HG02759 (cell line): ENCODE data around the gene PXDN.

Source experiments
- ATAC-seq: cut with Tn5 transposase; IDR thresholded peaks from one replicate; pipeline ENCODE4 v1.9.1; 2021; ENCODE audit warnings: mild to moderate bottlenecking, moderate library complexity; ENCODE audit not compliant: unreplicated experiment

The PXDN gene

GRCh38 chr2:1674276-1674675 lies 70.0 kb downstream of the PXDN start:
- ATAC-seq, result no peak

DNA sequence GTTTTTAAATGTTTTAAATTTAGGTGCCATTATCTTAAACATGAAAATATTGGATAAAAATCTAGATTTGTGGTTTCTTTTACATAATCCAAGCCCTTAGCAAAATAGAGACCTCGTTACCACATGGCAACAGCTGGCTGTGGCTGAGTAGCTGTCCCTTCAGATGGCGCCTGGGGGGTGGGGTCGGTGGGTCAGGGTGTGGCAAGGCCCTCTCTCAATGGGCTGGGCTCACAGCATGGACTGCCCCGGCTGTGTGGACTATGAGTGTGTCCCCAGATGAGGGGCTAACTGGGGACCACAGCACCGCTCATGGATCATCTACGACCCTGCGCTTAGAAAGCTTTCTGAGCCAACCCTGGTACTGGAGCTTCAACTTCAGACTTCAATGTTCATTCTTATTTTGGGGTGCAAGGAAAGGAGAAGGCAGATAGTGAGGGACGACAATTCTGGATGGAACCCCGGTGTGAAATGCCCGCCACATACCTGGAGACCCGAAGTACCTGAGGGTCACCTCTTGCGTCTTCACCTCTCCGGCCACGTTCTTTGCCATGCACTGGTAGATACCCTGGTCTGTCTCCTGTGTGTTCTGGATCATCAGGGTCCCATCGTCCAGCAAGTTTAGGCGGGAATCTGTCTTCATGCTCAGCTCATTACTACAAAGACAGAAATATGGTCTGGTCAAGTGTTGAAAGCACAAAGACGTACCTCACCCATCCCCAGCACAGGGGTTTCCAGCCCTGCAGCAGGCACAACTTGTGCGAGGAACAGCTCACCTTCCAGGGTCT lies 71.0 kb downstream of the PXDN start:
- ATAC-seq, result no peak

DNA sequence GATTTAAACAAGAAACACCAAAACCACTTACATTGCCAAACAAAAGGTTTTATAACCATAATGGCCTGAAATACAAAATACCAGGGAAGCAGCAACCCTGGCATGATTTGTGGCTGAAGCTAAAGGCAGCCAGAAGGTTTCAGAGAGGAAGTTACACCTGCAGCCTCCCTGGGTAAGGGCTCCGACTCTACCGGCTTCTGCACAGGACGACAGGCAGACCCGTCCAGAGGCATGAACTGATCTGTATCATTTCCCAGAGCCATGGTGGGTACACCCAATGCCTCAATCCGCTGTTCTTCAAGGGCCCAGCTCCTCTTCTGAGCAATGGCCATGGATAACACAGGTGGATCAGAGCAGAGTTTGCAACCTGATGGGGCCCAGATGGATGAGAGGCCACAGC lies 71.6 kb downstream of the PXDN start:
- ATAC-seq, result no peak

- ATAC-seq, result no peak
These were observed 72.4 kb downstream of the PXDN start for GRCh38 chr2:1671916-1672315.

- ATAC-seq, result no peak
These were observed 73.7 kb downstream of the PXDN start for GRCh38 chr2:1670636-1671035.

GRCh38 chr2:1665761-1666505 lies 78.4 kb downstream of the PXDN start:
- no peak for ATAC-seq

- no peak for ATAC-seq
These were observed 79.6 kb downstream of the PXDN start for GRCh38 chr2:1664698-1665097.

- ATAC-seq, result no peak
These were observed 80.2 kb downstream of the PXDN start for GRCh38 chr2:1664076-1664605.

DNA sequence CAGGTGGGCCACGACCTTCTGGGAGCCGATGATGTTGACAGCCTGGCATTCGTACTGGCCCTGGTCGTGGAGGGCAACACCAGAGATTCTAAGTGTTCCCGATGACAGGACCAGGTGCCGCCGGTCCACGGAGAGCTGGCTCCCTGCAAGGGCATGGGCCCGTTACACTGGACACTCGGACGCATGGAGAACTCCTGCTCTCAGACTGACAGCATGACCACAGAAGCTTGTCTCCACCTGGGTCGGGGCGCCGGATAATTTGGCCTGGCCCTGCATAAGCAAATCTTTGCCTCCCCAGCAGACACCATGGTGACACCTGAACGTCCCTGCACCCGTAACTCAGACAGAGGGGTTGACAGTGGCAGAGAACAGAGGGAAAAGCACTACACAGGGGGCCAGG lies 80.7 kb downstream of the PXDN start:
- no peak for ATAC-seq

GRCh38 chr2:1662606-1663180 lies 81.6 kb downstream of the PXDN start:
- no peak for ATAC-seq

DNA sequence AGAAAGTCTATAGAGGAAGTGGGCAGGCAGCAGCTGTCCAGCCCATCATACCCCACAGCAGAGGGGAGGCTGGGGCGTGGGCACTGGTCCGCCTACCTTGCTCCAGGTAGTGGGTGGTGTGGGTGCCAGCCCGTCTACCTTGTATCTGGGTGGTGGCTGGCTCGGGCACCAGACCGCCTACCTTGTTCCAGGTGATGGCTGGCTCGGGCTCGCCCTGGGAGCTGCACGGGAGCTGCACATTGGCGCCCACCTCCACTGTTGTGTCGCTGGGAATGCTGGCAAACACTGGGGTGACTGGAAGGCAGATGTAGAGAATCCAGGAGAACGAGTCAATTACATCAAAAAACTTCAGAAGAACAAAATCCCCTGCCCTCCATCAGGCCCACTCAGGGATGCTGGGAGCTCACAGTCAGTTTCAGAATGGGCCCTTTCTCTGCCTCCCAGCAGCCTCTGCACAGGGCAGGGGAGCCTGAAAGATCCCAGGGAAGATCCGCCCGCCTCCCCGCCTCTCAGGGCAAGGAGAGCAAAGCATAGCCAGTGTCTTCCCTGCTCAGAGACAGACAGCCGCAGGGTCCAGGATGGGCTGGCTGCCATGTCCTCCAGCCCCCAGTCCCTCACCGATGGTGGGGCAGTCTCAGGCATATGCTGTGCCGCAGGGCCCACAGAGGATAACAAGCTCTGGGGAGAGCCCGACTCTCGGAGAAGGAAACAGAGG lies 82.3 kb downstream of the PXDN start:
- no peak for ATAC-seq

- ATAC-seq, result no peak
These were observed 83.4 kb downstream of the PXDN start for GRCh38 chr2:1660656-1661640.

DNA sequence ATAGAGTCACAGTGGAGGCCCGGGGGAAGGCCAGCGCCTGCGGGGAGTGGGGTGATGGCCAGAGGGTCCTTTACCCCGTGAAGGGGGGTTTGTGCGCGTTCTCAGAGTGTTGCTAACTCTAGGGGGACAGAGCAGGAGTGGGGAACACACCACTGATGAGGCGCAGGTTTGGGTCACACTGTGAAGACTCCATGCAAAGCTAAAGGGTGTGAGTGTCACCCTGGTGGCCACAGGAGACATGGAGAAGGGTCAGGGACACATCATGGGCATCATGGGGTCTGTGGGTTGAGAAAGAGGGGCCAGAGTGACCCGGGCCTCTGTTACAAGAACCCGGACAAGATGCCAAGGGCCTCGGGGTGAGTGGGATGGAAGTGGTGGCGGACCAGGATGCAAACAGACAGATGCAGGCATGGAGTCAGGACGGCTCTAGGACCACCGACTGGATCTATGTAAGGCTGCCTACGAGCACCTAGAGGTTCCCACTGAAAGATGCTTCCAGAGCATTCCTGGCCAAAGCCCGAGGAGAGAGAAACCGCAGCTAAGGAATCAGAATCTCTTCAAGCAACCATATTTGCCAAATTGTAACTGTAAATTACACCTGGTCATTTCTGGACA lies 84.3 kb downstream of the PXDN start:
- no peak for ATAC-seq

GRCh38 chr2:1658394-1659151 lies 85.7 kb downstream of the PXDN start:
- no peak for ATAC-seq

DNA sequence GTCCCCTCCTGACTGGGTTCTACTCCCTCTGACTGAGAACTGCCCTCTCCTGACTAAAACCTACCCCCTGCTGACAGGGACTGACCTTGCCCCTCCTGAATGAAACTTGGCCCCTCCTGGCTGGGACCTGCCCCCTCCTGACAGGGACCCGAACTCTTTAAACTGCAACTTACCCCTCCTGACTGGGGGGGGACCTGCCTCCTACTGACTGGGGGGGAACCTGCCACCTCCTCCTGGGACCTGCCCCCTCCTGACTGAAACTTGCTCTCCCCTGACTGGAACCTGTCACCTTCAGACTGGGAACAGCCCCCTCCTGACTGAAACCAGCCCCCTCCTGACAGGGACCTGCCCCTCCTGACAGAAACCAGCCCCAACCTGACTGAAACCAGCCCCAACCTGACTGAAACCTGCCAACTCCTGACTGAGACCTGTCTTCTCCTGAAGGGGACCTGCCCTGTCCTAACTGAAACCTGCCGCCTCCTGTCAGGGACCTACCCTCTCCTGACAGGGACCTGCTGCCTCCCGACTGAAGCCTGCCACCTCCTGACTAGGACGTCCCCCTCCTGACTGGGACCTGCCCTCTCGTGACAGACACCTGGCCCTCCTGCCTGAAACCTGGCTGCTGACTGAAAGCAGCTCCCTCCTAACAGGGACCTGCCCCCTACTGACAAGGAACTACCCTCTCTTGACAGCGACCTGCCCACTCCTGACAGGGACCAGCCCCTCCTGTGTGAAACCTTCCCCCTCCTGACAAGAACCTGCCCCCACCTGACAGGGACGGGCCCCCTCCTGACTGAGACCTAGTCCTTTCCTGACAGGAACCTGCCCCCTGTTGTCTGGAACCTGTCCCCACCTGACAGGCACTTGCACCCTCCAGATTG lies 87.1 kb downstream of the PXDN start:
- no peak for ATAC-seq

GRCh38 chr2:1656326-1656960 lies 87.9 kb downstream of the PXDN start:
- ATAC-seq, result no peak

- no peak for ATAC-seq
These were observed 88.9 kb downstream of the PXDN start for GRCh38 chr2:1655461-1655860.
